ENCODE measurements around the gene CLDN22.
"Not testable (repeated sequence)": the region's sequence is repeated elsewhere in the genome, so short reads cannot be mapped to it uniquely, and the experiment has no call there.

CLDN22 gene

GRCh38 chr4:183333983-183334382 is 13.9 kb upstream of the CLDN22 start:
- Histone ChIP-seq H3K36me3 (ENCODE audit: control insufficient read depth in 1 of 2, insufficient read depth in 2 of 2, low read length in 2 of 2) (no peaks in the 10 kb centered on the region), H3K4me3 (ENCODE audit: low read depth in 1 of 2, low read length in 2 of 2) (no peak overlapping the region), H3K27ac (ENCODE audit: low read depth, low read length) (no peak overlapping the region), H3K27me3 (ENCODE audit: control insufficient read depth in 1 of 2, insufficient read depth in 2 of 2, low read length in 2 of 2) (peaks cover 0 to 3% of the 10 kb centered on the region in 2 donors), H3K9ac (ENCODE audit: low read depth in 1 of 2, low read length in 2 of 2) (no peak overlapping the region), H3K4me1 (ENCODE audit: control insufficient read depth in 1 of 2, insufficient read depth in 2 of 2, low read length in 2 of 2) (peaks cover 3 to 5% of the 10 kb centered on the region in 2 donors), H3K9me3 (ENCODE audit: control insufficient read depth in 1 of 2, low read length in 2 of 2) (peaks cover 0 to 5% of the 10 kb centered on the region in 2 donors)

GRCh38 chr4:183333202-183333601 is 13.1 kb upstream of the CLDN22 start:
- Histone ChIP-seq H3K36me3 (ENCODE audit: control insufficient read depth in 1 of 2, insufficient read depth in 2 of 2, low read length in 2 of 2) (no peaks in the 10 kb centered on the region), H3K9ac (ENCODE audit: low read depth in 1 of 2, low read length in 2 of 2) (no peak overlapping the region), H3K27me3 (ENCODE audit: control insufficient read depth in 1 of 2, insufficient read depth in 2 of 2, low read length in 2 of 2) (peaks cover 0 to 3% of the 10 kb centered on the region in 2 donors), H3K27ac (ENCODE audit: low read depth, low read length) (no peak overlapping the region), H3K4me1 (ENCODE audit: control insufficient read depth in 1 of 2, insufficient read depth in 2 of 2, low read length in 2 of 2) (peaks cover 3 to 5% of the 10 kb centered on the region in 2 donors), H3K4me3 (ENCODE audit: low read depth in 1 of 2, low read length in 2 of 2) (no peak overlapping the region), H3K9me3 (ENCODE audit: control insufficient read depth in 1 of 2, low read length in 2 of 2) (peaks cover 0 to 6% of the 10 kb centered on the region in 2 donors)

GRCh38 chr4:183332447-183332846 is 12.4 kb upstream of the CLDN22 start:
- peaks cover 0 to 6% of the 10 kb centered on the region in 2 donors for H3K9me3 ChIP-seq (ENCODE audit: control insufficient read depth in 1 of 2, low read length in 2 of 2)
- H3K4me1 ChIP-seq (ENCODE audit: control insufficient read depth in 1 of 2, insufficient read depth in 2 of 2, low read length in 2 of 2): peaks cover 3 to 5% of the 10 kb centered on the region in 2 donors
- no peak overlapping the region for H3K4me3 ChIP-seq (ENCODE audit: low read depth in 1 of 2, low read length in 2 of 2)
- no peak overlapping the region for H3K9ac ChIP-seq (ENCODE audit: low read depth in 1 of 2, low read length in 2 of 2)
- H3K27me3 ChIP-seq (ENCODE audit: control insufficient read depth in 1 of 2, insufficient read depth in 2 of 2, low read length in 2 of 2): peaks cover 0 to 3% of the 10 kb centered on the region in 2 donors
- no peaks in the 10 kb centered on the region for H3K36me3 ChIP-seq (ENCODE audit: control insufficient read depth in 1 of 2, insufficient read depth in 2 of 2, low read length in 2 of 2)
- H3K27ac ChIP-seq (ENCODE audit: low read depth, low read length): no peak overlapping the region

- no peak overlapping the region for H3K27ac ChIP-seq (ENCODE audit: low read depth, low read length)
- H3K9me3 ChIP-seq (ENCODE audit: control insufficient read depth in 1 of 2, low read length in 2 of 2): peaks cover 0 to 6% of the 10 kb centered on the region in 2 donors
- H3K4me3 ChIP-seq (ENCODE audit: low read depth in 1 of 2, low read length in 2 of 2): no peak overlapping the region
- peaks cover 0 to 3% of the 10 kb centered on the region in 2 donors for H3K27me3 ChIP-seq (ENCODE audit: control insufficient read depth in 1 of 2, insufficient read depth in 2 of 2, low read length in 2 of 2)
- H3K4me1 ChIP-seq (ENCODE audit: control insufficient read depth in 1 of 2, insufficient read depth in 2 of 2, low read length in 2 of 2): peaks cover 3 to 5% of the 10 kb centered on the region in 2 donors
- no peaks in the 10 kb centered on the region for H3K36me3 ChIP-seq (ENCODE audit: control insufficient read depth in 1 of 2, insufficient read depth in 2 of 2, low read length in 2 of 2)
- H3K9ac ChIP-seq (ENCODE audit: low read depth in 1 of 2, low read length in 2 of 2): no peak overlapping the region
Observed at GRCh38 chr4:183330841-183331240, 10.8 kb upstream of the CLDN22 start.

GRCh38 chr4:183329954-183330742 is 10.1 kb upstream of the CLDN22 start:
- peaks cover 0 to 5% of the 10 kb centered on the region in 2 donors for H3K4me1 ChIP-seq (ENCODE audit: control insufficient read depth in 1 of 2, insufficient read depth in 2 of 2, low read length in 2 of 2)
- H3K4me3 ChIP-seq (ENCODE audit: low read depth in 1 of 2, low read length in 2 of 2): no peak overlapping the region
- no peak overlapping the region for H3K9ac ChIP-seq (ENCODE audit: low read depth in 1 of 2, low read length in 2 of 2)
- peaks cover 0 to 3% of the 10 kb centered on the region in 2 donors for H3K27me3 ChIP-seq (ENCODE audit: control insufficient read depth in 1 of 2, insufficient read depth in 2 of 2, low read length in 2 of 2)
- H3K36me3 ChIP-seq (ENCODE audit: control insufficient read depth in 1 of 2, insufficient read depth in 2 of 2, low read length in 2 of 2): no peaks in the 10 kb centered on the region
- peaks cover 0 to 6% of the 10 kb centered on the region in 2 donors for H3K9me3 ChIP-seq (ENCODE audit: control insufficient read depth in 1 of 2, low read length in 2 of 2)
- H3K27ac ChIP-seq (ENCODE audit: low read depth, low read length): no peak overlapping the region

- Histone ChIP-seq H3K27ac (ENCODE audit: low read depth, low read length) (no peak overlapping the region), H3K9ac (ENCODE audit: low read depth in 1 of 2, low read length in 2 of 2) (no peak overlapping the region)
Observed at GRCh38 chr4:183329244-183329643, 9.2 kb upstream of the CLDN22 start.

GRCh38 chr4:183328832-183329231 is 8.8 kb upstream of the CLDN22 start:
- Histone ChIP-seq H3K9ac (ENCODE audit: low read depth in 1 of 2, low read length in 2 of 2) (no peak overlapping the region), H3K36me3 (ENCODE audit: control insufficient read depth in 1 of 2, insufficient read depth in 2 of 2, low read length in 2 of 2) (no peaks in the 10 kb centered on the region), H3K4me3 (ENCODE audit: low read depth in 1 of 2, low read length in 2 of 2) (no peak overlapping the region), H3K27ac (ENCODE audit: low read depth, low read length) (no peak overlapping the region), H3K4me1 (ENCODE audit: control insufficient read depth in 1 of 2, insufficient read depth in 2 of 2, low read length in 2 of 2) (peaks cover 0 to 3% of the 10 kb centered on the region in 2 donors), H3K27me3 (ENCODE audit: control insufficient read depth in 1 of 2, insufficient read depth in 2 of 2, low read length in 2 of 2) (peaks cover 0 to 3% of the 10 kb centered on the region in 2 donors), H3K9me3 (ENCODE audit: control insufficient read depth in 1 of 2, low read length in 2 of 2) (peaks cover 0 to 6% of the 10 kb centered on the region in 2 donors)

More at GRCh38 chr4:183329244-183329643, 9.2 kb upstream of the CLDN22 start:
- no peaks in the 10 kb centered on the region for H3K36me3 ChIP-seq (ENCODE audit: control insufficient read depth in 1 of 2, insufficient read depth in 2 of 2, low read length in 2 of 2)
- peaks cover 0 to 5% of the 10 kb centered on the region in 2 donors for H3K4me1 ChIP-seq (ENCODE audit: control insufficient read depth in 1 of 2, insufficient read depth in 2 of 2, low read length in 2 of 2)
- peaks cover 0 to 6% of the 10 kb centered on the region in 2 donors for H3K9me3 ChIP-seq (ENCODE audit: control insufficient read depth in 1 of 2, low read length in 2 of 2)
- no peak overlapping the region for H3K4me3 ChIP-seq (ENCODE audit: low read depth in 1 of 2, low read length in 2 of 2)
- peaks cover 0 to 3% of the 10 kb centered on the region in 2 donors for H3K27me3 ChIP-seq (ENCODE audit: control insufficient read depth in 1 of 2, insufficient read depth in 2 of 2, low read length in 2 of 2)

- no peak overlapping the region for H3K27ac ChIP-seq (ENCODE audit: low read depth, low read length)
- no peaks in the 10 kb centered on the region for H3K27me3 ChIP-seq (ENCODE audit: control insufficient read depth in 1 of 2, insufficient read depth in 2 of 2, low read length in 2 of 2)
- H3K36me3 ChIP-seq (ENCODE audit: control insufficient read depth in 1 of 2, insufficient read depth in 2 of 2, low read length in 2 of 2): no peaks in the 10 kb centered on the region
- no peak overlapping the region for H3K9ac ChIP-seq (ENCODE audit: low read depth in 1 of 2, low read length in 2 of 2)
- H3K4me1 ChIP-seq (ENCODE audit: control insufficient read depth in 1 of 2, insufficient read depth in 2 of 2, low read length in 2 of 2): no peaks in the 10 kb centered on the region
- H3K9me3 ChIP-seq (ENCODE audit: control insufficient read depth in 1 of 2, low read length in 2 of 2): peaks cover 0 to 6% of the 10 kb centered on the region in 2 donors
- H3K4me3 ChIP-seq (ENCODE audit: low read depth in 1 of 2, low read length in 2 of 2): no peak overlapping the region
Observed at GRCh38 chr4:183327827-183328226, 7.8 kb upstream of the CLDN22 start.

- H3K4me1 ChIP-seq (ENCODE audit: control insufficient read depth in 1 of 2, insufficient read depth in 2 of 2, low read length in 2 of 2): no peaks in the 10 kb centered on the region
- H3K27me3 ChIP-seq (ENCODE audit: control insufficient read depth in 1 of 2, insufficient read depth in 2 of 2, low read length in 2 of 2): no peaks in the 10 kb centered on the region
- no peaks in the 10 kb centered on the region for H3K36me3 ChIP-seq (ENCODE audit: control insufficient read depth in 1 of 2, insufficient read depth in 2 of 2, low read length in 2 of 2)
- H3K27ac ChIP-seq (ENCODE audit: low read depth, low read length): no peak overlapping the region
- peaks cover 0 to 6% of the 10 kb centered on the region in 2 donors for H3K9me3 ChIP-seq (ENCODE audit: control insufficient read depth in 1 of 2, low read length in 2 of 2)
- no peak overlapping the region for H3K9ac ChIP-seq (ENCODE audit: low read depth in 1 of 2, low read length in 2 of 2)
- H3K4me3 ChIP-seq (ENCODE audit: low read depth in 1 of 2, low read length in 2 of 2): no peak overlapping the region
Observed at GRCh38 chr4:183326853-183327252, 6.8 kb upstream of the CLDN22 start.

GRCh38 chr4:183326387-183326786 is 6.3 kb upstream of the CLDN22 start:
- H3K9ac ChIP-seq (ENCODE audit: low read depth in 1 of 2, low read length in 2 of 2); H3K36me3 ChIP-seq (ENCODE audit: control insufficient read depth in 1 of 2, insufficient read depth in 2 of 2, low read length in 2 of 2); H3K27me3 ChIP-seq (ENCODE audit: control insufficient read depth in 1 of 2, insufficient read depth in 2 of 2, low read length in 2 of 2); H3K9me3 ChIP-seq (ENCODE audit: control insufficient read depth in 1 of 2, low read length in 2 of 2); H3K4me3 ChIP-seq (ENCODE audit: low read depth in 1 of 2, low read length in 2 of 2); H3K27ac ChIP-seq (ENCODE audit: low read depth, low read length); H3K4me1 ChIP-seq (ENCODE audit: control insufficient read depth in 1 of 2, insufficient read depth in 2 of 2, low read length in 2 of 2): not testable (repeated sequence)
